SK-N-SH (cell line): ENCODE results near the gene TSG101. TPM values are rescaled to one million over a fixed set of nuclear protein-coding genes. Genes with fewer than 3 reads are reported as not detected.

Source experiments
- CTCF ChIA-PET: fragments of 300-600, 350-600 bp; formaldehyde crosslinking; extraction: SDS; loops from one replicate; lab custom pipeline; 2021; lab: Yijun Ruan, JAX
- POLR2A ChIA-PET: fragments of 350-600 bp; sonication (Branson Sonifier 250); formaldehyde crosslinking; extraction: SDS; loops from one replicate; lab custom pipeline; 2020; ENCODE audit warnings: antibody characterized with exemption, inconsistent platforms; lab: Yijun Ruan, JAX
- DNase-seq: peaks from one replicate; pipeline ENCODE4 v3.0.0; 2012
- H2AFZ ChIP-seq: fragments of 200-600 bp; sonication (generic); 2 replicates; pipeline ENCODE4 v1.8.1; 2016; ENCODE audit warnings: antibody characterized with exemption, mild to moderate bottlenecking, low read depth
- H3F3A ChIP-seq: fragments of 200-600 bp; sonication (generic); replicated peaks from 2 replicates; pipeline ENCODE3; 2016; ENCODE audit warnings: antibody characterized with exemption, mild to moderate bottlenecking; ENCODE audit not compliant: insufficient read depth
- H3K27ac ChIP-seq, 2 experiments: fragments of 200-500 bp in 1 of 2; fragments of 200-600 bp in 1 of 2; sonication (Bioruptor generic) in 1 of 2; sonication (generic), shearing (Covaris generic) in 1 of 2; 2 replicates each; pipeline versions ENCODE4 v1.5.1 to v1.6.1; 2014 to 2016; ENCODE audit warnings: low read depth in 2 of 2, inconsistent platforms in 1 of 2, low read length in 1 of 2, mild to moderate bottlenecking in 1 of 2, mixed read lengths in 1 of 2
- H3K27me3 ChIP-seq: fragments of 200-600 bp; sonication (generic), shearing (Covaris generic); 2 replicates; pipeline ENCODE4 v1.6.1; 2016; ENCODE audit warnings: mixed run types; ENCODE audit not compliant: insufficient read depth
- H3K36me3 ChIP-seq, 2 experiments: fragments of 200-500 bp in 1 of 2; fragments of 200-600 bp in 1 of 2; sonication (Bioruptor generic) in 1 of 2; sonication (generic) in 1 of 2; replicated peaks in 1 of 2; 2 replicates each; pipeline versions ENCODE3 to v1.5.1; 2014 to 2016; ENCODE audit warnings: low read length in 1 of 2, mild to moderate bottlenecking in 1 of 2; ENCODE audit not compliant: insufficient read depth in 2 of 2, control insufficient read depth in 1 of 2
- H3K4me1 ChIP-seq, 2 experiments: fragments of 200-500 bp in 1 of 2; fragments of 200-600 bp in 1 of 2; sonication (Bioruptor generic) in 1 of 2; sonication (generic), shearing (Covaris generic) in 1 of 2; 2 replicates each; pipeline versions ENCODE4 v1.5.1 to v1.6.1; 2014 to 2016; ENCODE audit warnings: low read depth in 1 of 2, low read length in 1 of 2, mixed run types in 1 of 2; ENCODE audit not compliant: insufficient read depth in 2 of 2, control insufficient read depth in 1 of 2
- H3K4me2 ChIP-seq: fragments of 200-600 bp; sonication (generic), shearing (Covaris generic); 2 replicates; pipeline ENCODE4 v1.6.1; 2017; ENCODE audit warnings: mixed run types
- H3K4me3 ChIP-seq, 2 experiments: fragments of 200-500 bp in 1 of 2; fragments of 200-600 bp in 1 of 2; sonication (Bioruptor generic) in 1 of 2; sonication (generic), shearing (Covaris generic) in 1 of 2; 2 replicates each; pipeline versions ENCODE4 v1.5.1 to v1.8.1; 2014 to 2016; ENCODE audit warnings: low read depth in 2 of 2, inconsistent platforms in 1 of 2, low read length in 1 of 2, mild to moderate bottlenecking in 1 of 2, mixed read lengths in 1 of 2, moderate library complexity in 1 of 2
- H3K79me2 ChIP-seq: fragments of 200-600 bp; sonication (generic); 2 replicates; pipeline ENCODE4 v1.8.1; 2017; ENCODE audit warnings: mild to moderate bottlenecking; ENCODE audit not compliant: insufficient read depth
- H3K9ac ChIP-seq: fragments of 200-600 bp; sonication (generic); 2 replicates; pipeline ENCODE4 v1.6.1; 2017; ENCODE audit warnings: mixed run types
- H3K9me2 ChIP-seq: fragments of 200-600 bp; sonication (generic); 2 replicates; pipeline ENCODE4 v1.6.1; 2017; ENCODE audit warnings: mixed run types
- H3K9me3 ChIP-seq: fragments of 200-600 bp; sonication (generic); 2 replicates; pipeline ENCODE4 v1.6.1; 2017; ENCODE audit warnings: mixed run types, mild to moderate bottlenecking, moderate library complexity
- H4K20me1 ChIP-seq: fragments of 200-600 bp; sonication (generic); 2 replicates; pipeline ENCODE4 v1.6.1; 2017; ENCODE audit warnings: mild to moderate bottlenecking, mixed run types; ENCODE audit not compliant: insufficient read depth
- CTCF ChIP-seq: fragments of 200-600 bp; sonication (generic); IDR thresholded peaks from 2 replicates; pipeline ENCODE4 v1.6.1; 2017; ENCODE audit warnings: antibody characterized with exemption, mild to moderate bottlenecking, moderate library complexity
- ELF1 ChIP-seq: IDR thresholded peaks from 2 replicates; pipeline ENCODE4 v1.4.0; 2012
- EP300 ChIP-seq, 2 experiments: IDR thresholded peaks; 2 replicates each; pipeline versions ENCODE4 v1.4.0 to v1.6.1; 2012; ENCODE audit warnings: borderline replicate concordance in 1 of 2, low read depth in 1 of 2, low read length in 1 of 2
- FOXJ3 ChIP-seq: sonication (generic); formaldehyde crosslinking; IDR thresholded peaks from 2 replicates; pipeline ENCODE4 v1.5.1; 2020; ENCODE audit warnings: mild to moderate bottlenecking, missing genetic modification reagents
- GABPA ChIP-seq: IDR thresholded peaks from 2 replicates; pipeline ENCODE4 v1.4.0; 2012; ENCODE audit warnings: low read depth, mild to moderate bottlenecking
- GATA2 ChIP-seq: sonication (generic); formaldehyde crosslinking; IDR thresholded peaks from 2 replicates; pipeline ENCODE4 v1.5.0; 2020; ENCODE audit warnings: mild to moderate bottlenecking, missing genetic modification reagents
- MEF2A ChIP-seq: IDR thresholded peaks from 2 replicates; pipeline ENCODE4 v1.4.0; 2012; ENCODE audit warnings: low read depth, borderline replicate concordance
- MXI1 ChIP-seq: IDR thresholded peaks from 2 replicates; pipeline ENCODE4 v1.6.1; 2012; ENCODE audit warnings: mild to moderate bottlenecking, low read depth, low read length, improper control_type of control experiment
- NRF1 ChIP-seq: IDR thresholded peaks from 2 replicates; pipeline ENCODE4 v1.6.1; 2012; ENCODE audit warnings: low read depth, mild to moderate bottlenecking, low read length
- PBX3 ChIP-seq: IDR thresholded peaks from 2 replicates; pipeline ENCODE4; 2012
- RAD21 ChIP-seq: IDR thresholded peaks from 2 replicates; pipeline ENCODE4 v1.6.1; 2012; ENCODE audit warnings: mild to moderate bottlenecking, low read length
- RCOR1 ChIP-seq: fragments of 150-350 bp; IDR thresholded peaks from 2 replicates; pipeline ENCODE4 v1.6.1; 2017; ENCODE audit warnings: antibody characterized with exemption, low read length
- REST ChIP-seq: IDR thresholded peaks from 2 replicates; pipeline ENCODE4 v1.6.1; 2012; ENCODE audit warnings: mild to moderate bottlenecking, low read depth, low read length, moderate library complexity
- RXRA ChIP-seq: IDR thresholded peaks from 2 replicates; pipeline ENCODE4 v1.4.0; 2012; ENCODE audit warnings: low read depth, mild to moderate bottlenecking, borderline replicate concordance
- SIN3A ChIP-seq: IDR thresholded peaks from 2 replicates; pipeline ENCODE4 v1.6.1; 2012; ENCODE audit warnings: low read depth, mild to moderate bottlenecking, low read length, moderate library complexity, borderline replicate concordance
- SMC3 ChIP-seq: IDR thresholded peaks from 2 replicates; pipeline ENCODE4 v1.6.1; 2012; ENCODE audit warnings: low read depth, low read length, improper control_type of control experiment
- TCF12 ChIP-seq: IDR thresholded peaks from 2 replicates; pipeline ENCODE4 v1.4.0; 2012
- YY1 ChIP-seq: IDR thresholded peaks from 2 replicates; pipeline ENCODE4 v1.4.0; 2012; ENCODE audit warnings: low read depth, mild to moderate bottlenecking
- WGBS: methylation state at CpG from one replicate; pipeline ENCODE4 v1.1.6; 2017; ENCODE audit warnings: low lambda C conversion rate; 5-methylcytosine and 5-hydroxymethylcytosine counted together
- polyA plus RNA-seq, 3 experiments: library from polyadenylated mRNA; depleted of rRNA; stranded (reverse); fragments of >200 nt; gene quantifications; 2 replicates each; pipeline ENCODE4 v1.2.3, GENCODE V29; 2012
- TF ChIP-seq, protein P1 (sequence below): fragments of 150-350 bp; IDR thresholded peaks from 2 replicates; pipeline ENCODE4 v1.6.1; 2017; ENCODE audit warnings: antibody characterized with exemption, low read length, low read depth, borderline replicate concordance
- TF ChIP-seq, protein P2 (sequence below): IDR thresholded peaks from 2 replicates; pipeline ENCODE4 v1.4.0; 2012; ENCODE audit warnings: low read depth, borderline replicate concordance

The TSG101 gene
- polyA plus RNA-seq, 1 of the 3 experiments (the other 2 are of a cell fraction): 164 TPM

DNA sequence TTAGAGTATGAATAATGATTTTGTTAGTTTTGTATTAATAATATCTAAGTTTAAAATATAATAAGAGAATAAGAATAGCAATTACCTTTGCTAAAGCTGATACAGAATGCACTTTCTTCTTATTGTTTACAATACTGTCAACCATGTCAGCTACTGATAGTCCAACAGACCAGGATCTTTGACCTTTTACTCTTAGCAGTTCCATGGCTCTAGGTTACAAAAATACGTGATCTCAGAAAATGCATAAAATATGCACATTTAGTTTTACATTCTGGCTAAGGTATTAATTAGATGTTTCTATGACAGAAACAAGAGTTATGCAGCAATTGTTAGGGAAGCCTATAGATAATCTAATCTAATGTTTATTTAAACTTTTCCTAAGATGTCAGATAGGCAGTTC is 7.5 kb upstream of the TSG101 start:
- CTCF ChIA-PET: interaction anchor here (1.3 kb wide), 2 partner anchors 194 to 208 kb away, joined by 3 read pairs; no protein-coding TSS in a partner anchor
- H3K9me3 ChIP-seq: no peaks in the 10 kb centered on the region
- H3F3A ChIP-seq: peaks cover 18% of the 10 kb centered on the region
- no peaks in the 10 kb centered on the region for H4K20me1 ChIP-seq
- H3K4me3 ChIP-seq: no peak overlapping the region
- 97% methylated on average over 1 of the region's 1 CpG for WGBS
- no peak for DNase-seq
- H3K4me1 ChIP-seq: no peaks in the 10 kb centered on the region
- no peak overlapping the region for H3K4me2 ChIP-seq
- POLR2A ChIA-PET: no interaction called here
- H3K79me2 ChIP-seq: peaks cover 1% of the 10 kb centered on the region; the same call in 1 of the 2 replicates
- TF ChIP-seq CTCF: no peak
- TF ChIP-seq EP300 (IDR thresholded peaks at IDR 0.05; ENCODE audit: borderline replicate concordance in 1 of 2, low read depth in 1 of 2, low read length in 1 of 2): no peak
- no peak for TF ChIP-seq RAD21
- TF ChIP-seq MXI1: no peak
- no peak for TF ChIP-seq GATA2 (CRISPR knock-in tag)
- no peak for TF ChIP-seq ELF1
- no peak for TF ChIP-seq FOXJ3 (CRISPR knock-in tag)
- TF ChIP-seq RXRA: no peak
- no peak for TF ChIP-seq GABPA
- no peak for TF ChIP-seq SMC3
- no peak for TF ChIP-seq SIN3A
- TF ChIP-seq PBX3: no peak
- TF ChIP-seq RCOR1: no peak
- TF ChIP-seq, protein P1, sequence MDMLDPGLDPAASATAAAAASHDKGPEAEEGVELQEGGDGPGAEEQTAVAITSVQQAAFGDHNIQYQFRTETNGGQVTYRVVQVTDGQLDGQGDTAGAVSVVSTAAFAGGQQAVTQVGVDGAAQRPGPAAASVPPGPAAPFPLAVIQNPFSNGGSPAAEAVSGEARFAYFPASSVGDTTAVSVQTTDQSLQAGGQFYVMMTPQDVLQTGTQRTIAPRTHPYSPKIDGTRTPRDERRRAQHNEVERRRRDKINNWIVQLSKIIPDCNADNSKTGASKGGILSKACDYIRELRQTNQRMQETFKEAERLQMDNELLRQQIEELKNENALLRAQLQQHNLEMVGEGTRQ: no peak
- TF ChIP-seq MEF2A: no peak
- TF ChIP-seq TCF12: no peak
- TF ChIP-seq, all 33 proteins: peak for 0
- Histone ChIP-seq H3K9me2 (no peaks in the 10 kb centered on the region), H2AFZ (no peak overlapping the region), H3K9ac (no peak overlapping the region), H3K36me3 (peaks cover 30 to 47% of the 10 kb centered on the region in 2 experiments), H3K27ac (no peak overlapping the region), H3K27me3 (no peaks in the 10 kb centered on the region)

- CTCF ChIA-PET: interaction anchor here (1.1 kb wide), 1 partner anchor 85 kb away, joined by 5 read pairs; no protein-coding TSS in a partner anchor
- POLR2A ChIA-PET: no interaction called here
- Histone ChIP-seq H3K36me3 (peaks cover 30 to 43% of the 10 kb centered on the region in 2 experiments), H3K9me3 (no peaks in the 10 kb centered on the region), H3K9me2 (no peaks in the 10 kb centered on the region), H3K4me2 (no peak overlapping the region), H3K79me2 (peaks cover 10% of the 10 kb centered on the region; the same call in 1 of the 2 replicates), H3F3A (peaks cover 18% of the 10 kb centered on the region), H4K20me1 (no peaks in the 10 kb centered on the region), H3K9ac (no peak overlapping the region), H3K4me1 (no peaks in the 10 kb centered on the region), H3K27ac (no peak overlapping the region), H3K27me3 (no peaks in the 10 kb centered on the region), H3K4me3 (no peak overlapping the region), H2AFZ (no peak overlapping the region)
- no peak for DNase-seq
- 87% methylated on average over 3 of the region's 3 CpGs for WGBS
- TF ChIP-seq YY1 (no peak), NRF1 (no peak), RCOR1 (no peak), GATA2 (CRISPR knock-in tag) (no peak), REST (no peak)
- TF ChIP-seq, protein P2, sequence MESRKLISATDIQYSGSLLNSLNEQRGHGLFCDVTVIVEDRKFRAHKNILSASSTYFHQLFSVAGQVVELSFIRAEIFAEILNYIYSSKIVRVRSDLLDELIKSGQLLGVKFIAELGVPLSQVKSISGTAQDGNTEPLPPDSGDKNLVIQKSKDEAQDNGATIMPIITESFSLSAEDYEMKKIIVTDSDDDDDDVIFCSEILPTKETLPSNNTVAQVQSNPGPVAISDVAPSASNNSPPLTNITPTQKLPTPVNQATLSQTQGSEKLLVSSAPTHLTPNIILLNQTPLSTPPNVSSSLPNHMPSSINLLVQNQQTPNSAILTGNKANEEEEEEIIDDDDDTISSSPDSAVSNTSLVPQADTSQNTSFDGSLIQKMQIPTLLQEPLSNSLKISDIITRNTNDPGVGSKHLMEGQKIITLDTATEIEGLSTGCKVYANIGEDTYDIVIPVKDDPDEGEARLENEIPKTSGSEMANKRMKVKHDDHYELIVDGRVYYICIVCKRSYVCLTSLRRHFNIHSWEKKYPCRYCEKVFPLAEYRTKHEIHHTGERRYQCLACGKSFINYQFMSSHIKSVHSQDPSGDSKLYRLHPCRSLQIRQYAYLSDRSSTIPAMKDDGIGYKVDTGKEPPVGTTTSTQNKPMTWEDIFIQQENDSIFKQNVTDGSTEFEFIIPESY: no peak
Measured at GRCh38 chr11:18533365-18533764, 6.6 kb upstream of the TSG101 start.
